ENCODE measurements around the gene CES1. TPM values are rescaled to one million over a fixed set of nuclear protein-coding genes. Genes with fewer than 3 reads are reported as not detected.

Gene CES1
- 2.9 and 5.6 TPM in 2 replicates for total RNA-seq

GRCh38 chr16:55832773-55833691 is at the start of gene CES1:
Gene CES1, minus strand, starts transcription at chr16:55833096. Its CDS starts 41 bp downstream, at chr16:55833055.
- no peaks in the 10 kb centered on the region for H3K9me3 ChIP-seq (ENCODE audit: low read depth, low read length)
- H3K4me3 ChIP-seq (ENCODE audit: insufficient read depth, low read length): no peak within 1 kb of the TSS
- H3K4me1 ChIP-seq (ENCODE audit: insufficient read depth, low read length): no peaks in the 10 kb centered on the region
- no peak within 1 kb of the TSS for H2AFZ ChIP-seq (ENCODE audit: low read length)
- no peak for DNase-seq (ENCODE audit: insufficient read length, low spot score, missing footprints)
- TF ChIP-seq CTCF (IDR thresholded peaks at IDR 0.05; ENCODE audit: extremely low read depth, low read depth, low read length): no peak
- no peaks in the 10 kb centered on the region for H3K79me2 ChIP-seq (ENCODE audit: insufficient read depth, low read length)
- H3K27ac ChIP-seq (ENCODE audit: low read depth, low read length): no peak within 1 kb of the TSS
- H3K36me3 ChIP-seq (ENCODE audit: insufficient read depth, low read length): no peaks in the 10 kb centered on the region
- H3K27me3 ChIP-seq (ENCODE audit: insufficient read depth, low read length): no peaks in the 10 kb centered on the region
- no peak within 1 kb of the TSS for H3K4me2 ChIP-seq (ENCODE audit: insufficient read depth, low read length)
- H4K20me1 ChIP-seq (ENCODE audit: insufficient read depth, low read length): no peaks in the 10 kb centered on the region

GRCh38 chr16:55876854-55877253 is 44.0 kb upstream of the CES1 start:
- no peaks in the 10 kb centered on the region for H3K4me1 ChIP-seq (ENCODE audit: insufficient read depth, low read length)
- no peaks in the 10 kb centered on the region for H3K79me2 ChIP-seq (ENCODE audit: insufficient read depth, low read length)
- H3K36me3 ChIP-seq (ENCODE audit: insufficient read depth, low read length): no peaks in the 10 kb centered on the region
- no peak overlapping the region for H3K27ac ChIP-seq (ENCODE audit: low read depth, low read length)
- no peak overlapping the region for H2AFZ ChIP-seq (ENCODE audit: low read length)
- no peak overlapping the region for H3K4me3 ChIP-seq (ENCODE audit: insufficient read depth, low read length)
- no peaks in the 10 kb centered on the region for H3K9me3 ChIP-seq (ENCODE audit: low read depth, low read length)
- no peaks in the 10 kb centered on the region for H3K27me3 ChIP-seq (ENCODE audit: insufficient read depth, low read length)
- no peak for DNase-seq (ENCODE audit: insufficient read length, low spot score, missing footprints)
- TF ChIP-seq CTCF (IDR thresholded peaks at IDR 0.05; ENCODE audit: extremely low read depth, low read depth, low read length): no peak
- no peak overlapping the region for H3K4me2 ChIP-seq (ENCODE audit: insufficient read depth, low read length)
- H4K20me1 ChIP-seq (ENCODE audit: insufficient read depth, low read length): no peaks in the 10 kb centered on the region

- Histone ChIP-seq H3K4me1 (ENCODE audit: insufficient read depth, low read length) (no peaks in the 10 kb centered on the region), H3K27ac (ENCODE audit: low read depth, low read length) (no peak within 1 kb of the TSS), H3K27me3 (ENCODE audit: insufficient read depth, low read length) (no peaks in the 10 kb centered on the region), H4K20me1 (ENCODE audit: insufficient read depth, low read length) (no peaks in the 10 kb centered on the region), H3K9me3 (ENCODE audit: low read depth, low read length) (no peaks in the 10 kb centered on the region), H3K4me2 (ENCODE audit: insufficient read depth, low read length) (no peak within 1 kb of the TSS), H2AFZ (ENCODE audit: low read length) (no peak within 1 kb of the TSS), H3K79me2 (ENCODE audit: insufficient read depth, low read length) (no peaks in the 10 kb centered on the region), H3K4me3 (ENCODE audit: insufficient read depth, low read length) (no peak within 1 kb of the TSS), H3K36me3 (ENCODE audit: insufficient read depth, low read length) (no peaks in the 10 kb centered on the region)
- TF ChIP-seq CTCF (IDR thresholded peaks at IDR 0.05; ENCODE audit: extremely low read depth, low read depth, low read length): no peak
- no peak for DNase-seq (ENCODE audit: insufficient read length, low spot score, missing footprints)
Observed at GRCh38 chr16:55875273-55875672, 42.4 kb upstream of the CES1 start, which contains the start of gene CES5A. Gene CES5A, minus strand, starts transcription at chr16:55875373. Its CDS starts 152 bp downstream, at chr16:55875221.

GRCh38 chr16:55873122-55873521 is 40.2 kb upstream of the CES1 start:
- Histone ChIP-seq H3K27me3 (ENCODE audit: insufficient read depth, low read length) (no peaks in the 10 kb centered on the region), H3K4me1 (ENCODE audit: insufficient read depth, low read length) (no peaks in the 10 kb centered on the region), H3K27ac (ENCODE audit: low read depth, low read length) (no peak overlapping the region), H4K20me1 (ENCODE audit: insufficient read depth, low read length) (no peaks in the 10 kb centered on the region), H3K9me3 (ENCODE audit: low read depth, low read length) (no peaks in the 10 kb centered on the region), H3K36me3 (ENCODE audit: insufficient read depth, low read length) (no peaks in the 10 kb centered on the region), H3K4me2 (ENCODE audit: insufficient read depth, low read length) (no peak overlapping the region), H3K79me2 (ENCODE audit: insufficient read depth, low read length) (no peaks in the 10 kb centered on the region), H2AFZ (ENCODE audit: low read length) (no peak overlapping the region), H3K4me3 (ENCODE audit: insufficient read depth, low read length) (no peak overlapping the region)
- TF ChIP-seq CTCF (IDR thresholded peaks at IDR 0.05; ENCODE audit: extremely low read depth, low read depth, low read length): no peak
- no peak for DNase-seq (ENCODE audit: insufficient read length, low spot score, missing footprints)

All from osteoblast (primary cell).